CD4-positive, CD25-positive, alpha-beta regulatory T cell (primary cell): ENCODE data around the gene TKTL1. TPM values are rescaled to one million over a fixed set of nuclear protein-coding genes. Genes with fewer than 3 reads are reported as not detected.
A peak's percentile ranks its signal among the peaks of the same experiment; 100 is the strongest.

ENCODE experiments used
- ATAC-seq, 2 donors: fragments of 150-1000 bp; cut with Tn5 transposase; one replicate each; pipeline ENCODE4 v1.10.0; 2021; ENCODE audit warnings: low read depth in 2 of 2, moderate number of reproducible peaks in 2 of 2, moderate library complexity in 1 of 2
- DNase-seq, 3 donors: peaks; one replicate each; pipeline versions ENCODE4 v3.0.0 to v3.0.0-alpha.2; 2012 to 2022; ENCODE audit warnings: mixed read lengths in 1 of 3
- H3K27ac ChIP-seq: one replicate; pipeline ENCODE4 v1.7.0; 2013; ENCODE audit warnings: mild to moderate bottlenecking, low read length; ENCODE audit not compliant: insufficient read depth, poor library complexity, severe bottlenecking
- H3K27me3 ChIP-seq: one replicate; pipeline ENCODE4 v1.7.0; 2013; ENCODE audit warnings: low read length; ENCODE audit not compliant: control insufficient read depth, insufficient read depth
- H3K36me3 ChIP-seq: one replicate; pipeline ENCODE4 v1.7.0; 2013; ENCODE audit warnings: mild to moderate bottlenecking, low read length, moderate library complexity; ENCODE audit not compliant: control insufficient read depth, insufficient read depth
- H3K4me1 ChIP-seq: 2 replicates; pipeline ENCODE4 v1.7.0; 2013; ENCODE audit warnings: mild to moderate bottlenecking, low read length; ENCODE audit not compliant: insufficient read depth, control insufficient read depth, poor library complexity, severe bottlenecking
- H3K4me3 ChIP-seq: one replicate; pipeline ENCODE4 v1.7.0; 2013; ENCODE audit warnings: low read depth, mild to moderate bottlenecking, low read length, moderate library complexity
- H3K9me3 ChIP-seq, 2 experiments: 1 replicate in 1 of 2; 2 replicates in 1 of 2; pipeline ENCODE4 v1.7.0; 2013; ENCODE audit warnings: low read length in 2 of 2, mild to moderate bottlenecking in 1 of 2, moderate library complexity in 1 of 2; ENCODE audit not compliant: control insufficient read depth in 2 of 2
- H3K27ac Mint-ChIP-seq, 3 donors: one replicate each; pipeline ENCODE4 v1.8.0; 2020 to 2022; ENCODE audit warnings: mild to moderate bottlenecking in 3 of 3, mixed read lengths in 3 of 3, moderate library complexity in 2 of 3
- H3K27me3 Mint-ChIP-seq: one replicate; pipeline ENCODE4 v1.8.0; 2022; ENCODE audit warnings: mild to moderate bottlenecking, mixed read lengths
- H3K36me3 Mint-ChIP-seq: one replicate; pipeline ENCODE4 v1.8.0; 2020; ENCODE audit warnings: mixed read lengths
- H3K4me1 Mint-ChIP-seq, 4 donors: one replicate each; pipeline ENCODE4 v1.8.0; 2020 to 2022; ENCODE audit warnings: mixed read lengths in 4 of 4, mild to moderate bottlenecking in 1 of 4
- H3K4me3 Mint-ChIP-seq, 4 donors: one replicate each; pipeline ENCODE4 v1.8.0; 2020 to 2022; ENCODE audit warnings: mild to moderate bottlenecking in 4 of 4, mixed read lengths in 4 of 4, moderate library complexity in 3 of 4
- H3K9me3 Mint-ChIP-seq, 7 donors: one replicate each; pipeline ENCODE4 v1.8.0; 2020 to 2022; ENCODE audit warnings: mixed read lengths in 7 of 7, mild to moderate bottlenecking in 3 of 7, moderate library complexity in 2 of 7
- polyA plus RNA-seq, 4 donors: library from polyadenylated mRNA; unstranded; fragments of 300-500 nt; fragmentation: Illumina TruSeq; gene quantifications; one replicate each; pipeline ENCODE4 v1.2.3, GENCODE V29; 2021
- total RNA-seq: library from RNA; stranded (reverse); gene quantifications from one replicate; pipeline ENCODE4 v1.2.3, GENCODE V29; 2022

TKTL1 gene
- total and polyA plus RNA-seq, 5 donors from 2014 or later, result 8.1 to 34.3 (median 21.4) TPM

GRCh38 chrX:154359362-154360154 lies 64.0 kb downstream of the TKTL1 start:
- Mint-ChIP-seq H3K4me1 (peaks cover 0 to 33% (median 2%) of the 10 kb centered on the region in 4 donors), H3K9me3 (peaks cover 0 to 6% (median 0%) of the 10 kb centered on the region in 7 donors), H3K36me3 (peaks cover 6% of the 10 kb centered on the region), H3K27me3 (no peaks in the 10 kb centered on the region), H3K4me3 (peak overlapping the region in 2 of 4 donors; percentile 22 to 32), H3K27ac (no peak overlapping the region)
- Histone ChIP-seq H3K4me1 (peaks cover 68% of the 10 kb centered on the region), H3K4me3 (no peak overlapping the region), H3K27me3 (no peaks in the 10 kb centered on the region), H3K9me3 (no peaks in the 10 kb centered on the region), H3K27ac (peak overlapping the region; percentile 5), H3K36me3 (peaks cover 72% of the 10 kb centered on the region)
- DNase-seq (no peak), ATAC-seq (no peak)

GRCh38 chrX:154360155-154360713 lies 64.6 kb downstream of the TKTL1 start:
- peaks cover 0 to 36% (median 2%) of the 10 kb centered on the region in 4 donors for H3K4me1 Mint-ChIP-seq
- peak overlapping the region in 2 of 4 donors; percentile 32 to 52 for H3K4me3 Mint-ChIP-seq
- peak overlapping the region; percentile 5 for H3K27ac ChIP-seq
- no peaks in the 10 kb centered on the region for H3K27me3 ChIP-seq
- DNase-seq (no peak), ATAC-seq (no peak)
- no peak overlapping the region for H3K4me3 ChIP-seq
- peaks cover 62% of the 10 kb centered on the region for H3K4me1 ChIP-seq
- H3K9me3 Mint-ChIP-seq, result peaks cover 0 to 6% (median 0%) of the 10 kb centered on the region in 7 donors
- peak overlapping the region in 1 of 3 donors; percentile 77 for H3K27ac Mint-ChIP-seq
- H3K27me3 Mint-ChIP-seq, result no peaks in the 10 kb centered on the region
- H3K36me3 Mint-ChIP-seq, result peaks cover 6% of the 10 kb centered on the region
- peaks cover 74% of the 10 kb centered on the region for H3K36me3 ChIP-seq
- no peaks in the 10 kb centered on the region for H3K9me3 ChIP-seq

GRCh38 chrX:154362085-154362742 lies 66.6 kb downstream of the TKTL1 start:
- H3K4me1 Mint-ChIP-seq, result peaks cover 0 to 35% (median 0%) of the 10 kb centered on the region in 4 donors
- H3K9me3 Mint-ChIP-seq, result peaks cover 0 to 6% (median 0%) of the 10 kb centered on the region in 7 donors
- peak overlapping the region in 1 of 4 donors; percentile 80 for H3K4me3 Mint-ChIP-seq
- Histone ChIP-seq H3K4me3 (no peak overlapping the region), H3K4me1 (peaks cover 56% of the 10 kb centered on the region), H3K27ac (peak overlapping the region; percentile 57), H3K9me3 (no peaks in the 10 kb centered on the region), H3K27me3 (no peaks in the 10 kb centered on the region), H3K36me3 (peaks cover 85% of the 10 kb centered on the region)
- no peaks in the 10 kb centered on the region for H3K27me3 Mint-ChIP-seq
- peaks cover 6% of the 10 kb centered on the region for H3K36me3 Mint-ChIP-seq
- H3K27ac Mint-ChIP-seq, result no peak overlapping the region
- ATAC-seq (no peak), DNase-seq (no peak)

GRCh38 chrX:154363706-154364439 lies 68.3 kb downstream of the TKTL1 start:
- Mint-ChIP-seq H3K9me3 (peaks cover 0 to 2% (median 0%) of the 10 kb centered on the region in 7 donors), H3K27me3 (peaks cover 8% of the 10 kb centered on the region), H3K27ac (no peak overlapping the region), H3K4me1 (peaks cover 0 to 39% (median 0%) of the 10 kb centered on the region in 4 donors), H3K4me3 (peak overlapping the region in 1 of 4 donors; percentile 64), H3K36me3 (peaks cover under 1% of the 10 kb centered on the region)
- Histone ChIP-seq H3K4me3 (no peak overlapping the region), H3K36me3 (peaks cover 71% of the 10 kb centered on the region), H3K27me3 (no peaks in the 10 kb centered on the region), H3K27ac (no peak overlapping the region), H3K4me1 (peaks cover 57% of the 10 kb centered on the region), H3K9me3 (no peaks in the 10 kb centered on the region)
- no peak for DNase-seq
- no peak for ATAC-seq

- ATAC-seq, result no peak
- Histone ChIP-seq H3K27ac (peak overlapping the region; percentile 23), H3K4me1 (peaks cover 56% of the 10 kb centered on the region), H3K27me3 (no peaks in the 10 kb centered on the region), H3K36me3 (peaks cover 63% of the 10 kb centered on the region), H3K4me3 (no peak overlapping the region), H3K9me3 (no peaks in the 10 kb centered on the region)
- Mint-ChIP-seq H3K27ac (peak overlapping the region in 1 of 3 donors; percentile 67), H3K4me3 (no peak overlapping the region), H3K36me3 (no peaks in the 10 kb centered on the region), H3K9me3 (peaks cover 0 to 2% (median 0%) of the 10 kb centered on the region in 7 donors), H3K27me3 (peaks cover 8% of the 10 kb centered on the region), H3K4me1 (peaks cover 0 to 45% (median 0%) of the 10 kb centered on the region in 4 donors)
- DNase-seq, result no peak
Measured at GRCh38 chrX:154365052-154365600, 69.5 kb downstream of the TKTL1 start.

GRCh38 chrX:154365997-154366665 lies 70.5 kb downstream of the TKTL1 start:
- Histone ChIP-seq H3K36me3 (peaks cover 57% of the 10 kb centered on the region), H3K27me3 (no peaks in the 10 kb centered on the region), H3K9me3 (no peaks in the 10 kb centered on the region), H3K27ac (peak overlapping the region; percentile 60), H3K4me3 (no peak overlapping the region), H3K4me1 (peaks cover 51% of the 10 kb centered on the region)
- H3K4me3 Mint-ChIP-seq, result peak overlapping the region in 1 of 4 donors; percentile 43
- H3K4me1 Mint-ChIP-seq, result peaks cover 0 to 41% (median 0%) of the 10 kb centered on the region in 4 donors
- no peak for ATAC-seq
- peaks cover 0 to 2% (median 0%) of the 10 kb centered on the region in 7 donors for H3K9me3 Mint-ChIP-seq
- H3K27me3 Mint-ChIP-seq, result peaks cover 8% of the 10 kb centered on the region
- H3K27ac Mint-ChIP-seq, result no peak overlapping the region
- no peak for DNase-seq
- no peaks in the 10 kb centered on the region for H3K36me3 Mint-ChIP-seq
